ENCODE results near the gene XKR8. TPM values are rescaled to one million over a fixed set of nuclear protein-coding genes. Genes with fewer than 3 reads are reported as not detected.

The XKR8 gene
- total RNA-seq, 1 experiment from 2014 or later, result 17.2 TPM

DNA sequence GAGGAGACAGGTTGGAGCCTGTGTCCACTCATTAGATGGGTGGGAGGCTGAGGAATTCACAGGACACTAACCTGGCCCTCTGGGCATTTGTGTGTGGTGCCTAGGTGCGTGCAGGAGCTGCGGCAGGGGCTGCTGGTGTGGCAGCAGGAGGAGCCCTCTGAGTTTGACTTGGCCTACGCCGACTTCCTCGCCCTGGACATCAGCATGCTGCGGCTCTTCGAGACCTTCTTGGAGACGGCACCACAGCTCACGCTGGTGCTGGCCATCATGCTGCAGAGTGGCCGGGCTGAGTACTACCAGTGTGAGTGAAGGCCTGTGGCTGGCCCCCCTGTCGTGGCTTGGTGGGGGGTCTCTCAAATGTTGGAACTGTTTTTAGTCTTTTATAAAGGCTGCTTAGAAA, 3.6 kb downstream of the XKR8 start:
- Histone ChIP-seq H3K4ac (ENCODE audit: low read depth, low read length) (no peak overlapping the region), H3K79me1 (ENCODE audit: insufficient read depth, low read depth, low read length, poor library complexity, severe bottlenecking) (no peaks in the 10 kb centered on the region), H4K20me1 (ENCODE audit: control insufficient read depth, insufficient read depth, insufficient read length) (no peaks in the 10 kb centered on the region), H2BK5ac (ENCODE audit: insufficient read length, low read length) (no peak overlapping the region), H4K5ac (ENCODE audit: insufficient read length, low read depth, low read length) (no peak overlapping the region), H3K56ac (ENCODE audit: insufficient read length, low read depth, low read length) (no peak overlapping the region), H3K23me2 (ENCODE audit: insufficient read length, low read depth, low read length, poor library complexity, severe bottlenecking) (peaks cover 4% of the 10 kb centered on the region), H4K91ac (ENCODE audit: insufficient read length, low read depth, low read length) (no peak overlapping the region), H3T11ph (ENCODE audit: low read length) (no peak overlapping the region), H3K9ac (ENCODE audit: extremely low read depth, insufficient read length, low read length) (no peak overlapping the region), H2BK120ac (ENCODE audit: low read depth, low read length, poor library complexity, severe bottlenecking) (no peak overlapping the region), H3K23ac (ENCODE audit: insufficient read length, low read depth, low read length) (no peak overlapping the region), H2AK5ac (ENCODE audit: insufficient read length, low read length) (no peak overlapping the region), H3K79me2 (ENCODE audit: insufficient read depth, low read length) (no peaks in the 10 kb centered on the region), H3K9me3 (ENCODE audit: control insufficient read depth, low read depth, low read length) (no peaks in the 10 kb centered on the region), H3K4me1 (ENCODE audit: insufficient read depth, low read length) (no peaks in the 10 kb centered on the region; the same call in 1 of the 2 replicates), H3K18ac (ENCODE audit: insufficient read length, low read depth, low read length) (no peak overlapping the region), H2AFZ (ENCODE audit: low read length) (no peak overlapping the region), H3K27me3 (ENCODE audit: insufficient read depth, low read length) (no peaks in the 10 kb centered on the region), H4K8ac (replicated peaks; ENCODE audit: insufficient read length, low read depth, low read length) (no peak overlapping the region), H2BK12ac (ENCODE audit: insufficient read length, low read depth, low read length) (no peak overlapping the region), H3K14ac (ENCODE audit: insufficient read depth, low read length) (no peak overlapping the region), H3K4me2 (ENCODE audit: insufficient read depth, insufficient read length, low read length) (no peak overlapping the region), H3K27ac (ENCODE audit: insufficient read length, low read depth, low read length) (no peak overlapping the region), H2BK20ac (ENCODE audit: low read depth, low read length, poor library complexity, severe bottlenecking) (no peak overlapping the region), H2BK15ac (ENCODE audit: low read depth, low read length) (no peak overlapping the region)
- Mint-ChIP-seq H3K36me3 (ENCODE audit: insufficient read depth in 1 of 3, low read depth in 3 of 3) (peaks cover 12 to 41% (median 34%) of the 10 kb centered on the region in 3 experiments; a peak in 6 of 7 replicates), H3K27me3 (ENCODE audit: low read depth) (no peaks in the 10 kb centered on the region; the same call in 1 of the 2 replicates), H3K27ac (peak overlapping the region in 1 of 3 experiments; percentile 70; a peak in 1 of 7 replicates), H3K4me3 (no peak overlapping the region), H3K9me3 (no peaks in the 10 kb centered on the region), H3K4me1 (peaks cover 20 to 26% of the 10 kb centered on the region in 2 experiments)
- TF ChIP-seq, protein P1, sequence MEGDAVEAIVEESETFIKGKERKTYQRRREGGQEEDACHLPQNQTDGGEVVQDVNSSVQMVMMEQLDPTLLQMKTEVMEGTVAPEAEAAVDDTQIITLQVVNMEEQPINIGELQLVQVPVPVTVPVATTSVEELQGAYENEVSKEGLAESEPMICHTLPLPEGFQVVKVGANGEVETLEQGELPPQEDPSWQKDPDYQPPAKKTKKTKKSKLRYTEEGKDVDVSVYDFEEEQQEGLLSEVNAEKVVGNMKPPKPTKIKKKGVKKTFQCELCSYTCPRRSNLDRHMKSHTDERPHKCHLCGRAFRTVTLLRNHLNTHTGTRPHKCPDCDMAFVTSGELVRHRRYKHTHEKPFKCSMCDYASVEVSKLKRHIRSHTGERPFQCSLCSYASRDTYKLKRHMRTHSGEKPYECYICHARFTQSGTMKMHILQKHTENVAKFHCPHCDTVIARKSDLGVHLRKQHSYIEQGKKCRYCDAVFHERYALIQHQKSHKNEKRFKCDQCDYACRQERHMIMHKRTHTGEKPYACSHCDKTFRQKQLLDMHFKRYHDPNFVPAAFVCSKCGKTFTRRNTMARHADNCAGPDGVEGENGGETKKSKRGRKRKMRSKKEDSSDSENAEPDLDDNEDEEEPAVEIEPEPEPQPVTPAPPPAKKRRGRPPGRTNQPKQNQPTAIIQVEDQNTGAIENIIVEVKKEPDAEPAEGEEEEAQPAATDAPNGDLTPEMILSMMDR (conservative IDR thresholded peaks at IDR 0.05), result no peak
- no CpG with 5 or more reads among the region's 11 CpGs for WGBS (ENCODE audit: extremely low coverage, insufficient read length, low lambda C conversion rate)
- DNase-seq, result no peak
